ACHN (cell line): ENCODE measurements around the gene NEDD4L.

Experiments
- DNase-seq: peaks from one replicate; pipeline ENCODE4 v3.0.0-alpha.2; 2015
- in situ Hi-C: cut with HindIII; loops from 2 replicates; pipeline ENCODE4 v1.10.0; 2017; ENCODE audit warnings: low sequenced_read_pairs, low pct_ligation_motif_present, low pct_unique_long_range_greater_than_20kb

The NEDD4L gene

GRCh38 chr18:58076052-58076451 lies 32.0 kb downstream of the NEDD4L start:
- no peak for DNase-seq
- in situ Hi-C loops = no loop called here

- in situ Hi-C loops = no loop called here
- DNase-seq = no peak
These were observed 33.3 kb downstream of the NEDD4L start for GRCh38 chr18:58077329-58077728.

- no peak for DNase-seq
- in situ Hi-C loops = no loop called here
These were observed 35.0 kb downstream of the NEDD4L start for GRCh38 chr18:58078889-58079573.

- DNase-seq = no peak
- in situ Hi-C loops = no loop called here
These were observed 36.4 kb downstream of the NEDD4L start for GRCh38 chr18:58080451-58080850.

GRCh38 chr18:58087928-58088690 lies 44.1 kb downstream of the NEDD4L start:
- DNase-seq = no peak

GRCh38 chr18:58088691-58089065 lies 44.7 kb downstream of the NEDD4L start:
- in situ Hi-C loops = no loop called here
- DNase-seq = no peak

More at GRCh38 chr18:58087928-58088690, 44.1 kb downstream of the NEDD4L start:
- in situ Hi-C loops = no loop called here

- in situ Hi-C loops = no loop called here
- DNase-seq = peak; percentile 59
These were observed 47.1 kb downstream of the NEDD4L start for GRCh38 chr18:58091099-58091611.

- in situ Hi-C loops = no loop called here
- DNase-seq = no peak
These were observed 49.3 kb downstream of the NEDD4L start for GRCh38 chr18:58093311-58093803.

- no peak for DNase-seq
- in situ Hi-C loops = no loop called here
These were observed 51.2 kb downstream of the NEDD4L start for GRCh38 chr18:58095222-58095621.

- DNase-seq = no peak
- in situ Hi-C loops = no loop called here
These were observed 51.6 kb downstream of the NEDD4L start for GRCh38 chr18:58095655-58096054.

- in situ Hi-C loops = no loop called here
- no peak for DNase-seq
These were observed 52.6 kb downstream of the NEDD4L start for GRCh38 chr18:58096658-58097057.

GRCh38 chr18:58097121-58097906 lies 53.3 kb downstream of the NEDD4L start:
- DNase-seq = no peak
- in situ Hi-C loops = no loop called here

- no peak for DNase-seq
- in situ Hi-C loops = no loop called here
These were observed 53.8 kb downstream of the NEDD4L start for GRCh38 chr18:58097907-58098166.

GRCh38 chr18:58098706-58099105 lies 54.7 kb downstream of the NEDD4L start:
- in situ Hi-C loops = no loop called here
- DNase-seq = no peak

- DNase-seq = no peak
These were observed 56.1 kb downstream of the NEDD4L start for GRCh38 chr18:58100154-58100553.

GRCh38 chr18:58101291-58101794 lies 57.3 kb downstream of the NEDD4L start:
- DNase-seq = no peak
- in situ Hi-C loops = no loop called here

More at GRCh38 chr18:58100154-58100553, 56.1 kb downstream of the NEDD4L start:
- in situ Hi-C loops = no loop called here

- in situ Hi-C loops = no loop called here
- no peak for DNase-seq
These were observed 58.0 kb downstream of the NEDD4L start for GRCh38 chr18:58102018-58102417.

- no peak for DNase-seq
- in situ Hi-C loops = no loop called here
These were observed 58.8 kb downstream of the NEDD4L start for GRCh38 chr18:58102875-58103274.
